NAMALWA (cell line): ENCODE results near the gene WDR20.
"Not testable (repeated sequence)": the region's sequence is repeated elsewhere in the genome, so short reads cannot be mapped to it uniquely, and the experiment has no call there.

Source experiments
- DNase-seq: peaks from one replicate; pipeline ENCODE4 v3.0.0-alpha.2; 2015; ENCODE audit warnings: low spot score

WDR20 gene, protein sequence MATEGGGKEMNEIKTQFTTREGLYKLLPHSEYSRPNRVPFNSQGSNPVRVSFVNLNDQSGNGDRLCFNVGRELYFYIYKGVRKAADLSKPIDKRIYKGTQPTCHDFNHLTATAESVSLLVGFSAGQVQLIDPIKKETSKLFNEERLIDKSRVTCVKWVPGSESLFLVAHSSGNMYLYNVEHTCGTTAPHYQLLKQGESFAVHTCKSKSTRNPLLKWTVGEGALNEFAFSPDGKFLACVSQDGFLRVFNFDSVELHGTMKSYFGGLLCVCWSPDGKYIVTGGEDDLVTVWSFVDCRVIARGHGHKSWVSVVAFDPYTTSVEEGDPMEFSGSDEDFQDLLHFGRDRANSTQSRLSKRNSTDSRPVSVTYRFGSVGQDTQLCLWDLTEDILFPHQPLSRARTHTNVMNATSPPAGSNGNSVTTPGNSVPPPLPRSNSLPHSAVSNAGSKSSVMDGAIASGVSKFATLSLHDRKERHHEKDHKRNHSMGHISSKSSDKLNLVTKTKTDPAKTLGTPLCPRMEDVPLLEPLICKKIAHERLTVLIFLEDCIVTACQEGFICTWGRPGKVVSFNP

GRCh38 chr14:102139286-102140026, at the start of gene WDR20:
Gene WDR20 (plus strand): TSS chr14:102139897. CDS start chr14:102139924, 27 bp downstream.
- peak; percentile 99 for DNase-seq

GRCh38 chr14:102090713-102091112, 49.0 kb upstream of the WDR20 start:
- DNase-seq = no peak

DNA sequence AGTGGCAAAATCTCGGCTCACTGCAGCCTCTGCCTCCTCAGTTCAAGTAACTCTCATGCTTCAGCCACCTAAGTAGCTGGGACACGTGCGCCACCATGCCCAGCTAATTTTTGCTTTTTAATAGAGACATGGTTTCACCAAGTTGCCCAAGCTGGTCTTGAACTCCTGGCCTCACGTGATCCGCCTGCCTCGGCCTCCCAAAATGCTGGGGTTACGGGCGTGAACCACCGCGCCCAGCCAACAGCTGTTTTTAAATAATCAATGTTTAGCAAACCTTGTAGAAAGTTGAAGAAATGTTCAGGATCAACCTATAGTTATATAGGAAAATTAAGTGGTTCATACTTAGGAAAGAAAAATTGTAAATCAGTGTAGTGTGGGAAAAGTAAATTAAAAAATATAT, 46.9 kb upstream of the WDR20 start:
- no peak for DNase-seq

- no peak for DNase-seq
Observed at GRCh38 chr14:102094101-102094500, 45.6 kb upstream of the WDR20 start.

DNA sequence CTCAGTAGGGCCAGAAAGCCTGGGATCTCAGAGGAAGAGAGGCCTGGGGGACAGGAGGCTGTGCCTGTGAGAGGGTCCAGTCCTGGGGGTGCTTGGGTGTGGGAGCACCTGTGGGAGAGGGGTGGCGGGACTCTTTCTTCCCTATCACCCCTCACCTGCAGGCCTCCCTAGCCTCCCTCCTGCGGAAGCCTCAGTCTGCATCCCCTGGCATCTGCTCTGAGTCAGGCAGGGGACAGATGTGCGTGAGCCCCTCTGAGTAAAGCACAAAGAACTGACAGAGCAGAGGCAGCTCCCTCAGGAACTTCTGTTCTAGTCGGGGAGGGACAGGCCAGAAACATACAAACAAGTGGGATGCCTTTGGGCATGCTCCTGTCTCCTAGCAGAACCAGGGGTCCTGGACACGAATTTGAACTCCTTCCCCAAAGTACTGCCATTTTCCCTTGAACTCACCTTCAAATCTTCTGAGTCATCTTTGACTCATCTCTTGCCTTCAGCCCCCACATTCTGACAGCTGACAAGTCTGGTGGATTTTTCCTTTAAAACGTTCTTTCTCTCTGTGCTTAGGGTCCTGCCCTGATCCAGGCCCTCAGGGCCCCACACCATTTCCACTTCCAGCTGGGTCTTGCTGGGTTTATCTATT, 44.3 kb upstream of the WDR20 start:
- no peak for DNase-seq

DNA sequence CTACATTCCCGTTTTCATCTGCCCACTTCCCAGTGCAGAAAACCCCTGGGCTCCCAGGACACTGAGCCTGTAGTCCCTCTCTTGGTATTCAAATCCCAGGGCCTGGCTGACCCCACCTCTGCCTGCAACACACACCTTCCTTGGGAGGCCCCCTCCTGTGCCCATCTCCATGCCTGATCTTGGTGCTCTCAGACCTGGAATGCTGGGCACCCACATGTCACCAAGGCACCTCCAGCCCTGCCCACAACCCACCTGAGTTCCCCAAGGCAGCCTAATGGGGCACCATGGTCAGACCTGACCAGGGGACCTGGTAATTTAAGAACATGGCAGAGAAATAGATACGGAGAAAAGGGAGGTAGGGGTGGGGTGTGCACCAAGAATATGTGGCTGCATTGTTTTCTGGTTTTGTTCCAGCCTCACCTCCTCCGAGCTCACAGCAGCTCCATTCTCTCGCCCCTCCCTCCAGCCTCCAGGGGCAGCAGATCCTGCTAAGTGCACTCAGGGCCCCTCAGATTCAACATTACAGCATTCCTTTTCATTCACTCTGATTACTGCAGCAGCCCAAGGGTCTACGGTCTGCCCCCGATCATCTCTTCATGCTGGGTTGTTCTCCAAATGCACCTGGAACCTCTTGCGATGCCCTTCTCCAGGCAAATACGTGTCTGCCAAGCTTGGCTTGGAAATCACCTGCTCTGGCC, 43.7 kb upstream of the WDR20 start:
- DNase-seq = no peak

DNA sequence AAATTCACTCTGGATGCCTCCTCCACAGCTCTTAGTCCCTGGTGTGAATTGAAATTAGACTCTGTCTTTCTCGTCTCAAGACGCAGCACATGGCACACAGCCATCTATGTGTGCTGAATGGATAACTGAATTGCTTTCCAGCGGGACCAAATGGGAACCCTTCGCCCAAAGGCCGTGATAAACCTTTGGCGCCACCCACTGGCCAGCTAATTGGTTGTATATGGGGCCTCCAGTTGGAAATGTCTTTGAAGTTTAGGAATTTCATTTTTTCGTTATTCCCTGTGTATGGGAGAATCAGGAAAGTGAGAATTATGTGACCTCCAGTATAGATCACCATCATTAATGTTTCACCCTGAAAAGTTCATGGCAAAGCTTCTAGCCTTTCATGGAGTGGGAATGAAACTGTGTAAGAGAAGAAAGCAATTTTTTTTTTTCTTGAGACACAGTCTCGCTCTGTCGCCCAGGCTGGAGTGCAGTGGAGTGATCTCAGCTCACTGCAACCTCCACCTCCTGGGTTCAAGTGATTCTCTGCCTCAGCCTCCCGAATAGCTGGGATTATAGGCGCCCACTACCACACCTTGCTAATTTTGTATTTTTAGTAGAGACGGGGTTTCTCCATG, 43.0 kb upstream of the WDR20 start:
- peak; percentile 77 for DNase-seq

- DNase-seq = no peak
Observed at GRCh38 chr14:102097441-102098135, 42.1 kb upstream of the WDR20 start.

DNA sequence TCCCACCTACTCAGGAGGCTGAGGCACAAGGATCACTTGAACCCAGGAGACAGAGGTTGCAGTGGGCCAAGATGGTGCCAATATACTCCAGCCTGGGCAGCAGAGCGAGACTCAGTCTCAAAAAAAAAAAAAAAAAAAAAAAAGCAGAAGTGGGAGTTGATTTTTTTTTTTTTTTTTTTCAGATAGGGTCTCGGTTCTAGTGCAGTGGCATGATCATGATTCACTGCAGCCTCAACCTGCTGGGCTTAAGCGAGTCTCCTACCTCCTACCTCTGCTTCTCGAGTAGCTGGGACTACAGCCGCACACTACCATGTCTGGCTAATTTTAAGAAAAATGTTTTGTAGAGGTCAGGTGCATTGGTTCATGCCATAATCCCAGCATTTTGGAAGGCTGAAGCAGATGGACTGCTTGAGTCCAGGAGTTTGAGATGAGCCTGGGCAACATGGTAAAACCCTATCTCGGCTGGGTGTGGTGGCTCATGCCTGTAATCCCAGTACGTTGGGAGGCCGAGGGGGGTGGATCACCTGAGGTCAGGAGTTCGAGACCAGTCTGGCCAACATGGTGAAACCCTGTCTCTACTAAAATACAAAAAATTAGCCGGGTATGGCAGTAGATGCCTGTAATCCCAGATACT, 36.5 kb upstream of the WDR20 start:
- peak; percentile 57 for DNase-seq

- no peak for DNase-seq
Observed at GRCh38 chr14:102105369-102105768, 34.3 kb upstream of the WDR20 start.

DNA sequence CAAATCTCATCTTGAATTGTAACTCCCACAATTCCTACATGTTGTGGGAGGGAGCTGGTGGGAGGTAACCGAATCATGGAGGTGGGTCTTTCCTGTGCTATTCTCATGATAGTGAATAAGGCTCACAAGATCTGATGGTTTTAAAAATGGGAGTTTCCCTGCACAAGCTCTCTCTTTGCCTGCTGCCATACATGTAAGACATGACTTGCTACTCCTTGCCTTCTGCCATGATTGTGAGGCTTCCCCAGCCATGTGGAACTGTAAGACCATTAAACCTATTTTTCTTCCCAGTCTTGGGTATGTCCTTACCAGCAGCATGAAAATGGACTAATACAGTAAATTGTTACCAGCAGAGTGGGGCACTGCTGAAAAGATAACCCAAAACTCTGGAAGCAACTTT, 30.4 kb upstream of the WDR20 start:
- DNase-seq = not testable (repeated sequence)

GRCh38 chr14:102111101-102111500, 28.6 kb upstream of the WDR20 start:
- DNase-seq = no peak

GRCh38 chr14:102116361-102117180, 23.1 kb upstream of the WDR20 start:
- no peak for DNase-seq

GRCh38 chr14:102117852-102118251, 21.8 kb upstream of the WDR20 start:
- no peak for DNase-seq

DNA sequence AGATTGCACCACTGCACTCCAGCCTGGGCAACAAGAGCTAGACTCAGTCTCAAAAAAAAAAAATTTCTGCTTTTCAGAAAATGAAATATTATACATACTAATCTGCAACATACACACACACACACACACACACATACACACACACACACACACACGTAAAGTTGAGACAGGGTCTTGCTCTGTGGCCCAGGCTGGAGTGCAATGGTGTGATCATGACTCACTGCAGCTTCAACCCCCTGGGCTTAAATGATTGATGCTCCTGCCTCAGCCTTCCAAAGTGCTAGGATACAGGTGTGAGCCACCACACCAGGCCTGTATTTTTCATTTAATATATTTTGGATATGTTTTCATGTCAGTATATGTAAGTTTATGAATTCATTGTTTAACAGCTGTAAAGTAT, 18.8 kb upstream of the WDR20 start:
- DNase-seq = no peak

DNA sequence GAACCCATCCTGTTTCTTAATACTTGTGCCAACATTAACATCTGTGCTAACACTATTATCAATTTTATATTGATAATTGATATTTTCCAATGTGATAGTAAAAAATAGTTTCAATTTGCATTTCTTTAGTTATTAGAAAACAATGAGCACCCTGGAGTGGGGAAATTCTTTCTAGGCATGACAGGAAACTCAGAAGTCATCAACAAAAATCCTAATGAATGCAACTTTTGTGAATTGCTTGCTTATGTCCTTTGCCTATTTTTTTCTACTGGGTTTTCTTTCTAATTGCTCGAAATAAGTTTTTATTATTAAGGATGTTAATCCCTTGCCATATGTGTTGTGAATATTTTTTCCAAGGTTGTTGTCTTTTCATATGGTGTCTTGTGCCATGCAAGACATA, 18.1 kb upstream of the WDR20 start:
- DNase-seq = no peak

DNA sequence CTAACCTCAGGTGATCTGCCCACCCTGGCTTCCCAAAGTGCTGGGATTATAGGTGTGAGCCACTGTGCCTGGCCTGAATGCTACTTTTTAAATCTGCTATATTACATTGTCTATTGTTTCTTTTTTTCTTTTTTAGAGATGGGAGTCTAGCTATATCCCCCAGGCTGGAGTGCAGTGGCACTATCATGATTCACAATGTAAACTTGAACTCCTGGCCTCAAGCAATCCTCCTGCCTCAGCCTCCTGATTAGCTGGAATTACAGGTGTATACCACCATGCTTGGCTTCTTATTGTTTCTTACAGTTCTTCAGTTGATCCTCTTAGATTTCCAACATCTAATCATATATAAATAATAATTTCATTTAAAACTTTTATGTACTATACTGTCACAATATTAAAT, 15.3 kb upstream of the WDR20 start:
- no peak for DNase-seq

DNA sequence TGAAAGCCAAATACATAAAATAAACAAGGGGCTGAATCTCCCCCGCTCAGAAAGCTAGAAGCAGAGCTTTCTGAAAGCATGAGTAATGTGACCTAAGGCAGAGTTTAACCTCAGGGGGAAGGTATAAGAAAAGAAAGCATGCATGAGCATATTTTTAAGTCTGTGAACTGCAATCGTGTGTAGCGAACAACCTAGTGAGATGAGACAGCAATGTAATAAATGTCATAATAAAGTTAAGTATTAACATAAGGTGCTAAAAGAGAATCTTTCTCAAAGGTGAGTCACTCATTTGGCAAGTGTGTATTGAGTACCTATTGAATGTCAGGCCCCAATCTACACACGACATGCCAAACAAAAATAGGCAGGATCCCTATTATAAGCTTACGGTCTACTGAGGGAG, 14.2 kb upstream of the WDR20 start:
- DNase-seq = no peak

DNA sequence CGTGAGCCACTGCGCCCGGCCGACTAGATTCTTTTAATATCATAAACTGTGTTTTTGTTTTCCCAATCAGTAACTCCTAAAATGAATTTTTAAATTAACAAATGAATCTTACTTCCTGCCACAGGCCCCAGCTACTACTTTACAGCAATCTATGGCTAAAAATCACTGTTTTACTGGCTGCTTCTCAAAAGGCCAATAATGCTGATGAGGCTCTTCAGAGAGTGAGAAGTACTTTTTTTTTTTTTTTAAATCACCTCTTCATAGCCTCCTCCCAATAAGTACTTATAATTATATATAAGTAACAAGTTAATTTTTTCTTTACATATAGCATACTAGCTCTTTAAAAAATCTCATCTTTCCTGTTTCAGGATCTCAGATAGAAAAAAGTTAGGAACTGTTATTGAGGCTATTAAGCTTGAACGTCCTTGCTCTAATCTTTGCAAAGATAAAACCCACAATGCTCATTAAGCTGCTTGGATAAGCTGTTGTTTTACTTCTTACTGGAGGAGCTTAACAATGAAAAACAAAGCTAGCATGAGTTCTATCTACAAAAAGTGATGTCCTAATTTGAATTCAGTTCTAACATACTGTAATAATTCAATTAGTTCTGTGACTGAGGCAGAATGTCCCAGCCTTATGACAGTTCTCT, 12.8 kb upstream of the WDR20 start:
- DNase-seq = no peak
